ENCODE data around the gene SLC5A2. TPM values are rescaled to one million over a fixed set of nuclear protein-coding genes. Genes with fewer than 3 reads are reported as not detected.
"Not testable (repeated sequence)": the region's sequence is repeated elsewhere in the genome, so short reads cannot be mapped to it uniquely, and the experiment has no call there.

SLC5A2 gene
- total RNA-seq, 1 donor from 2014 or later = 0.36 TPM

- H3K27ac Mint-ChIP-seq = no peak overlapping the region
- H3K36me3 Mint-ChIP-seq = no peaks in the 10 kb centered on the region
- H3K9me3 Mint-ChIP-seq = peaks cover 13% of the 10 kb centered on the region
- no peak for DNase-seq (ENCODE audit: low spot score in 2 of 2, unreplicated experiment in 2 of 2)
- no peak overlapping the region for H3K4me3 Mint-ChIP-seq
- H3K4me1 Mint-ChIP-seq = no peaks in the 10 kb centered on the region
- TF ChIP-seq CTCF (IDR thresholded peaks at IDR 0.05; ENCODE audit: unreplicated experiment) = no peak
- peaks cover 18% of the 10 kb centered on the region for H3K27me3 Mint-ChIP-seq (ENCODE audit: low read depth)
Observed at GRCh38 chr16:31521368-31521767, 38.4 kb downstream of the SLC5A2 start.

GRCh38 chr16:31522071-31522470 is 39.1 kb downstream of the SLC5A2 start:
- no peak for DNase-seq (ENCODE audit: low spot score in 2 of 2, unreplicated experiment in 2 of 2)
- no peak for TF ChIP-seq CTCF (IDR thresholded peaks at IDR 0.05; ENCODE audit: unreplicated experiment)
- Mint-ChIP-seq H3K9me3 (peaks cover 9% of the 10 kb centered on the region), H3K4me3 (no peak overlapping the region), H3K27me3 (ENCODE audit: low read depth) (peaks cover 24% of the 10 kb centered on the region), H3K36me3 (no peaks in the 10 kb centered on the region), H3K4me1 (no peaks in the 10 kb centered on the region), H3K27ac (no peak overlapping the region)

DNA sequence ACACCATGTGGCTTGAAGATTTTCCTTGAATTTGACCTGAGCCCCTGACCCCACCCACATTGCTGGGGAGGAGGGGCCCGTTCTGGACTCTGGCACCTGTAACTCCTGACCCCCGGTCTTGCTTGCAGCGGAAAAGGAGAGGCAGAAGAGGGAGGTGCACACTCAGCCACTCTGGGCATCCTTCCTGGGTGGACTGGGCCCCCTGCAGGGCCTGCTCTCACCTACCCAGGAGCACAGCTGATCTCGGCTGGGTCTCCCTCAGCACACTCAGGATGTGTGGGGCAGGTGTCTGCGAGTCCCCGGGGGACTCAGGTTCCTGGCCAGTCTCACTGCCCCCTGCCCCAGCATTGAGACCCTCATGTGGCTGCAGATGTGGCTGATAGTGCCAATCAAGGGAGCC is 40.8 kb downstream of the SLC5A2 start:
- not testable (repeated sequence) for H3K27ac Mint-ChIP-seq; H3K4me1 Mint-ChIP-seq; H3K36me3 Mint-ChIP-seq; H3K9me3 Mint-ChIP-seq; H3K4me3 Mint-ChIP-seq; DNase-seq (ENCODE audit: low spot score in 2 of 2, unreplicated experiment in 2 of 2)
- peaks cover 41% of the 10 kb centered on the region for H3K27me3 Mint-ChIP-seq (ENCODE audit: low read depth)

- Mint-ChIP-seq H3K27ac (no peak overlapping the region), H3K27me3 (ENCODE audit: low read depth) (peaks cover 47% of the 10 kb centered on the region), H3K4me1 (peaks cover 2% of the 10 kb centered on the region), H3K9me3 (no peaks in the 10 kb centered on the region), H3K36me3 (no peaks in the 10 kb centered on the region), H3K4me3 (no peak overlapping the region)
- TF ChIP-seq CTCF (IDR thresholded peaks at IDR 0.05; ENCODE audit: unreplicated experiment) = no peak
- no peak for DNase-seq (ENCODE audit: low spot score in 2 of 2, unreplicated experiment in 2 of 2)
Observed at GRCh38 chr16:31525113-31525512, 42.2 kb downstream of the SLC5A2 start.

DNA sequence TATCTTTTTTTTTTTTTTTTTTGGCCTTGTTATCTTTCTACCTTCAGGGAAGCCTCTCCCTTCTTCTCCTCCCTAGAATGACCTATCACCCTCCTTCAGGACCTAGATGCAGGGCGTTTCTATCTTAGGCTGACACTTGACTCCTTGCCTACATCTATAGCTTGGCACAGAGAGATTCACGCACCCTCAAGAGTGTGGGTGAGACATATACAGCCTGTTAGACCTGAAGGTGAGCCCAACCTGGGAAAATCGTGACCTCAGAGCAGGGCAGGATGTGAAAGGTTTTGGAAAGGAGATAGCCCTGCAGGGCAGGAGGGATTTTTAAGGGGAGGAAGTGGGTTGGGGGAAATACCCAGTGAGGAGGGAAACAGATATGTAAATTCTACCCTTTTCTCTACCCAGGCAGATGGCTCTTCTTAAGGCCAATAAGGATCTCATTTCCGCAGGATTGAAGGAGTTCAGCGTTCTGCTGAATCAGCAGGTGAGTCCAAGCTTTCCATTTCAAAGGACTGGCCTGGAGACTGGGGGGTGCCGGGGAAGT is 44.9 kb downstream of the SLC5A2 start, which contains the start of gene AHSP:
AHSP (plus strand) TSS at position 167 of the 541 bp plus-strand sequence; CDS start at position 407, 240 bp downstream.
- Mint-ChIP-seq H3K4me1 (peaks cover 2% of the 10 kb centered on the region), H3K27me3 (ENCODE audit: low read depth) (peaks cover 44% of the 10 kb centered on the region), H3K9me3 (no peaks in the 10 kb centered on the region), H3K27ac (no peak within 1 kb of the TSS), H3K36me3 (no peaks in the 10 kb centered on the region), H3K4me3 (peak within 1 kb of the TSS; percentile 60)
- no peak for DNase-seq (ENCODE audit: low spot score in 2 of 2, unreplicated experiment in 2 of 2)
- no peak for TF ChIP-seq CTCF (IDR thresholded peaks at IDR 0.05; ENCODE audit: unreplicated experiment)

GRCh38 chr16:31528523-31529107 is 45.7 kb downstream of the SLC5A2 start:
- no peak for DNase-seq (ENCODE audit: low spot score in 2 of 2, unreplicated experiment in 2 of 2)
- Mint-ChIP-seq H3K36me3 (no peaks in the 10 kb centered on the region), H3K27ac (no peak overlapping the region), H3K27me3 (ENCODE audit: low read depth) (peaks cover 47% of the 10 kb centered on the region), H3K9me3 (no peaks in the 10 kb centered on the region), H3K4me1 (peaks cover 2% of the 10 kb centered on the region), H3K4me3 (peak overlapping the region; percentile 60)
- no peak for TF ChIP-seq CTCF (IDR thresholded peaks at IDR 0.05; ENCODE audit: unreplicated experiment)

Measured in mesothelial cell of epicardium (in vitro differentiated cells).